Measurements from ENCODE around the gene CCDC30.

CCDC30 gene

GRCh38 chr1:42427240-42427639, 35.8 kb upstream of the CCDC30 start:
- DNase-seq (ENCODE audit: low read depth), result no peak
- Histone ChIP-seq H3K9me3 (ENCODE audit: control insufficient read depth, low read length) (no peaks in the 10 kb centered on the region), H3K4me1 (ENCODE audit: control insufficient read depth, insufficient read depth, low read length) (peaks cover 43% of the 10 kb centered on the region), H3K4me3 (ENCODE audit: low read length) (no peak overlapping the region), H3K9ac (ENCODE audit: low read length) (no peak overlapping the region), H3K27me3 (replicated peaks; ENCODE audit: control insufficient read depth, insufficient read depth, low read length) (no peaks in the 10 kb centered on the region), H3K36me3 (ENCODE audit: control insufficient read depth, insufficient read depth, low read length, severe bottlenecking) (no peaks in the 10 kb centered on the region)

GRCh38 chr1:42429603-42430002, 33.5 kb upstream of the CCDC30 start:
- Histone ChIP-seq H3K9ac (ENCODE audit: low read length) (no peak overlapping the region), H3K36me3 (ENCODE audit: control insufficient read depth, insufficient read depth, low read length, severe bottlenecking) (no peaks in the 10 kb centered on the region), H3K9me3 (ENCODE audit: control insufficient read depth, low read length) (no peaks in the 10 kb centered on the region), H3K27me3 (replicated peaks; ENCODE audit: control insufficient read depth, insufficient read depth, low read length) (no peaks in the 10 kb centered on the region), H3K4me1 (ENCODE audit: control insufficient read depth, insufficient read depth, low read length) (peaks cover 27% of the 10 kb centered on the region), H3K4me3 (ENCODE audit: low read length) (no peak overlapping the region)
- DNase-seq (ENCODE audit: low read depth), result no peak

- Histone ChIP-seq H3K4me3 (ENCODE audit: low read length) (no peak overlapping the region), H3K9me3 (ENCODE audit: control insufficient read depth, low read length) (no peaks in the 10 kb centered on the region), H3K36me3 (ENCODE audit: control insufficient read depth, insufficient read depth, low read length, severe bottlenecking) (no peaks in the 10 kb centered on the region), H3K9ac (ENCODE audit: low read length) (no peak overlapping the region), H3K4me1 (ENCODE audit: control insufficient read depth, insufficient read depth, low read length) (peaks cover 24% of the 10 kb centered on the region), H3K27me3 (replicated peaks; ENCODE audit: control insufficient read depth, insufficient read depth, low read length) (no peaks in the 10 kb centered on the region)
- DNase-seq (ENCODE audit: low read depth), result no peak
Observed at GRCh38 chr1:42430286-42431135, 32.6 kb upstream of the CCDC30 start.

GRCh38 chr1:42431514-42431913, 31.6 kb upstream of the CCDC30 start:
- Histone ChIP-seq H3K27me3 (replicated peaks; ENCODE audit: control insufficient read depth, insufficient read depth, low read length) (no peaks in the 10 kb centered on the region), H3K4me1 (ENCODE audit: control insufficient read depth, insufficient read depth, low read length) (peaks cover 24% of the 10 kb centered on the region), H3K4me3 (ENCODE audit: low read length) (no peak overlapping the region), H3K36me3 (ENCODE audit: control insufficient read depth, insufficient read depth, low read length, severe bottlenecking) (no peaks in the 10 kb centered on the region), H3K9me3 (ENCODE audit: control insufficient read depth, low read length) (no peaks in the 10 kb centered on the region), H3K9ac (ENCODE audit: low read length) (no peak overlapping the region)
- no peak for DNase-seq (ENCODE audit: low read depth)

- Histone ChIP-seq H3K9me3 (ENCODE audit: control insufficient read depth, low read length) (no peaks in the 10 kb centered on the region), H3K27me3 (replicated peaks; ENCODE audit: control insufficient read depth, insufficient read depth, low read length) (no peaks in the 10 kb centered on the region), H3K9ac (ENCODE audit: low read length) (no peak overlapping the region), H3K4me1 (ENCODE audit: control insufficient read depth, insufficient read depth, low read length) (peaks cover 24% of the 10 kb centered on the region), H3K36me3 (ENCODE audit: control insufficient read depth, insufficient read depth, low read length, severe bottlenecking) (no peaks in the 10 kb centered on the region), H3K4me3 (ENCODE audit: low read length) (no peak overlapping the region)
- DNase-seq (ENCODE audit: low read depth), result no peak
Observed at GRCh38 chr1:42432714-42433113, 30.4 kb upstream of the CCDC30 start.

GRCh38 chr1:42433369-42433768, 29.7 kb upstream of the CCDC30 start:
- Histone ChIP-seq H3K4me1 (ENCODE audit: control insufficient read depth, insufficient read depth, low read length) (peaks cover 24% of the 10 kb centered on the region), H3K9me3 (ENCODE audit: control insufficient read depth, low read length) (no peaks in the 10 kb centered on the region), H3K36me3 (ENCODE audit: control insufficient read depth, insufficient read depth, low read length, severe bottlenecking) (no peaks in the 10 kb centered on the region), H3K9ac (ENCODE audit: low read length) (no peak overlapping the region), H3K27me3 (replicated peaks; ENCODE audit: control insufficient read depth, insufficient read depth, low read length) (no peaks in the 10 kb centered on the region), H3K4me3 (ENCODE audit: low read length) (no peak overlapping the region)
- no peak for DNase-seq (ENCODE audit: low read depth)

GRCh38 chr1:42434340-42434739, 28.7 kb upstream of the CCDC30 start:
- no peak for DNase-seq (ENCODE audit: low read depth)
- Histone ChIP-seq H3K9ac (ENCODE audit: low read length) (no peak overlapping the region), H3K27me3 (replicated peaks; ENCODE audit: control insufficient read depth, insufficient read depth, low read length) (no peaks in the 10 kb centered on the region), H3K4me3 (ENCODE audit: low read length) (no peak overlapping the region), H3K9me3 (ENCODE audit: control insufficient read depth, low read length) (no peaks in the 10 kb centered on the region), H3K4me1 (ENCODE audit: control insufficient read depth, insufficient read depth, low read length) (peaks cover 22% of the 10 kb centered on the region), H3K36me3 (ENCODE audit: control insufficient read depth, insufficient read depth, low read length, severe bottlenecking) (no peaks in the 10 kb centered on the region)

GRCh38 chr1:42439940-42440339, 23.1 kb upstream of the CCDC30 start:
- no peak overlapping the region for H3K4me3 ChIP-seq (ENCODE audit: low read length)
- H3K9ac ChIP-seq (ENCODE audit: low read length), result no peak overlapping the region
- no peaks in the 10 kb centered on the region for H3K36me3 ChIP-seq (ENCODE audit: control insufficient read depth, insufficient read depth, low read length, severe bottlenecking)
- peaks cover 10% of the 10 kb centered on the region for H3K4me1 ChIP-seq (ENCODE audit: control insufficient read depth, insufficient read depth, low read length)
- H3K27me3 ChIP-seq (replicated peaks; ENCODE audit: control insufficient read depth, insufficient read depth, low read length), result no peaks in the 10 kb centered on the region
- no peaks in the 10 kb centered on the region for H3K9me3 ChIP-seq (ENCODE audit: control insufficient read depth, low read length)
- DNase-seq (ENCODE audit: low read depth), result peak; percentile 45

- Histone ChIP-seq H3K9ac (ENCODE audit: low read length) (no peak overlapping the region), H3K9me3 (ENCODE audit: control insufficient read depth, low read length) (no peaks in the 10 kb centered on the region), H3K4me1 (ENCODE audit: control insufficient read depth, insufficient read depth, low read length) (peaks cover 10% of the 10 kb centered on the region), H3K27me3 (replicated peaks; ENCODE audit: control insufficient read depth, insufficient read depth, low read length) (no peaks in the 10 kb centered on the region), H3K4me3 (ENCODE audit: low read length) (no peak overlapping the region), H3K36me3 (ENCODE audit: control insufficient read depth, insufficient read depth, low read length, severe bottlenecking) (no peaks in the 10 kb centered on the region)
- DNase-seq (ENCODE audit: low read depth), result no peak
Observed at GRCh38 chr1:42442662-42443061, 20.4 kb upstream of the CCDC30 start.

- H3K4me3 ChIP-seq (ENCODE audit: low read length), result no peak overlapping the region
- H3K27me3 ChIP-seq (replicated peaks; ENCODE audit: control insufficient read depth, insufficient read depth, low read length), result no peaks in the 10 kb centered on the region
- H3K4me1 ChIP-seq (ENCODE audit: control insufficient read depth, insufficient read depth, low read length), result no peaks in the 10 kb centered on the region
- no peak for DNase-seq (ENCODE audit: low read depth)
- no peaks in the 10 kb centered on the region for H3K36me3 ChIP-seq (ENCODE audit: control insufficient read depth, insufficient read depth, low read length, severe bottlenecking)
- no peaks in the 10 kb centered on the region for H3K9me3 ChIP-seq (ENCODE audit: control insufficient read depth, low read length)
- H3K9ac ChIP-seq (ENCODE audit: low read length), result no peak overlapping the region
Observed at GRCh38 chr1:42449256-42449655, 13.8 kb upstream of the CCDC30 start.

- Histone ChIP-seq H3K27me3 (replicated peaks; ENCODE audit: control insufficient read depth, insufficient read depth, low read length) (no peaks in the 10 kb centered on the region), H3K9ac (ENCODE audit: low read length) (no peak overlapping the region)
Observed at GRCh38 chr1:42450061-42450460, 13.0 kb upstream of the CCDC30 start.

GRCh38 chr1:42453386-42453785, 9.7 kb upstream of the CCDC30 start:
- Histone ChIP-seq H3K36me3 (ENCODE audit: control insufficient read depth, insufficient read depth, low read length, severe bottlenecking) (peaks cover 5% of the 10 kb centered on the region), H3K4me1 (ENCODE audit: control insufficient read depth, insufficient read depth, low read length) (peaks cover 12% of the 10 kb centered on the region), H3K9ac (ENCODE audit: low read length) (no peak overlapping the region), H3K27me3 (replicated peaks; ENCODE audit: control insufficient read depth, insufficient read depth, low read length) (no peaks in the 10 kb centered on the region), H3K9me3 (ENCODE audit: control insufficient read depth, low read length) (no peaks in the 10 kb centered on the region), H3K4me3 (ENCODE audit: low read length) (no peak overlapping the region)
- DNase-seq (ENCODE audit: low read depth), result no peak

More at GRCh38 chr1:42450061-42450460, 13.0 kb upstream of the CCDC30 start:
- Histone ChIP-seq H3K36me3 (ENCODE audit: control insufficient read depth, insufficient read depth, low read length, severe bottlenecking) (no peaks in the 10 kb centered on the region), H3K4me1 (ENCODE audit: control insufficient read depth, insufficient read depth, low read length) (no peaks in the 10 kb centered on the region), H3K4me3 (ENCODE audit: low read length) (no peak overlapping the region), H3K9me3 (ENCODE audit: control insufficient read depth, low read length) (no peaks in the 10 kb centered on the region)
- DNase-seq (ENCODE audit: low read depth), result no peak
